Globus pallidus (tissue), 1 donor: ENCODE data around the gene AHI1.
A peak's percentile ranks its signal among the peaks of the same experiment; 100 is the strongest.

Experiments
- DNase-seq: peaks from one replicate; pipeline ENCODE4 v3.0.0-alpha.2; 2015; ENCODE audit warnings: low spot score

AHI1 gene

GRCh38 chr6:135325624-135326424, 171.7 kb downstream of the AHI1 start:
- DNase-seq: no peak

- no peak for DNase-seq
These were observed 173.0 kb downstream of the AHI1 start for GRCh38 chr6:135324531-135324930.

- DNase-seq: no peak
These were observed 173.6 kb downstream of the AHI1 start for GRCh38 chr6:135323979-135324378.

GRCh38 chr6:135323202-135323668, 174.3 kb downstream of the AHI1 start:
- DNase-seq: no peak

- no peak for DNase-seq
These were observed 174.9 kb downstream of the AHI1 start for GRCh38 chr6:135322427-135323201.

- DNase-seq: no peak
These were observed 176.6 kb downstream of the AHI1 start for GRCh38 chr6:135320721-135321621.

- DNase-seq: no peak
These were observed 177.7 kb downstream of the AHI1 start for GRCh38 chr6:135319819-135320218.

- no peak for DNase-seq
These were observed 178.6 kb downstream of the AHI1 start for GRCh38 chr6:135318738-135319469.

GRCh38 chr6:135314543-135314942, 183.0 kb downstream of the AHI1 start:
- no peak for DNase-seq

GRCh38 chr6:135311446-135312200, 185.9 kb downstream of the AHI1 start:
- DNase-seq: no peak

GRCh38 chr6:135310291-135310690, 187.2 kb downstream of the AHI1 start:
- peak; percentile 13 for DNase-seq

GRCh38 chr6:135306740-135307420, 190.7 kb downstream of the AHI1 start:
- no peak for DNase-seq

GRCh38 chr6:135306166-135306565, 191.4 kb downstream of the AHI1 start:
- DNase-seq: no peak

- no peak for DNase-seq
These were observed 191.9 kb downstream of the AHI1 start for GRCh38 chr6:135305684-135306083.

- no peak for DNase-seq
These were observed 192.7 kb downstream of the AHI1 start for GRCh38 chr6:135304883-135305282.

- DNase-seq: no peak
These were observed 196.2 kb downstream of the AHI1 start for GRCh38 chr6:135301304-135301703.

GRCh38 chr6:135300576-135300975, 197.0 kb downstream of the AHI1 start:
- no peak for DNase-seq

- DNase-seq: no peak
These were observed 198.3 kb downstream of the AHI1 start for GRCh38 chr6:135299256-135299655.

- DNase-seq: no peak
These were observed 199.1 kb downstream of the AHI1 start for GRCh38 chr6:135298455-135298854.

GRCh38 chr6:135296715-135297114, 200.8 kb downstream of the AHI1 start:
- DNase-seq: no peak
